AG09309 (cell line): ENCODE data around the gene C7orf25.

Experiments used
- DNase-seq: peaks from one replicate; pipeline ENCODE4 v3.0.0-alpha.2; 2010; ENCODE audit warnings: low read depth
- H3K4me3 ChIP-seq: 2 replicates; pipeline ENCODE4 v1.5.1; 2011; ENCODE audit warnings: mild to moderate bottlenecking, low read depth, low read length, moderate library complexity; ENCODE audit not compliant: control insufficient read depth
- CTCF ChIP-seq: IDR thresholded peaks from 2 replicates; pipeline ENCODE4 v1.5.1; 2011; ENCODE audit warnings: mild to moderate bottlenecking, low read depth, low read length, inconsistent platforms; ENCODE audit not compliant: insufficient read depth, control insufficient read depth; ENCODE audit errors: missing control alignments

Gene C7orf25

DNA sequence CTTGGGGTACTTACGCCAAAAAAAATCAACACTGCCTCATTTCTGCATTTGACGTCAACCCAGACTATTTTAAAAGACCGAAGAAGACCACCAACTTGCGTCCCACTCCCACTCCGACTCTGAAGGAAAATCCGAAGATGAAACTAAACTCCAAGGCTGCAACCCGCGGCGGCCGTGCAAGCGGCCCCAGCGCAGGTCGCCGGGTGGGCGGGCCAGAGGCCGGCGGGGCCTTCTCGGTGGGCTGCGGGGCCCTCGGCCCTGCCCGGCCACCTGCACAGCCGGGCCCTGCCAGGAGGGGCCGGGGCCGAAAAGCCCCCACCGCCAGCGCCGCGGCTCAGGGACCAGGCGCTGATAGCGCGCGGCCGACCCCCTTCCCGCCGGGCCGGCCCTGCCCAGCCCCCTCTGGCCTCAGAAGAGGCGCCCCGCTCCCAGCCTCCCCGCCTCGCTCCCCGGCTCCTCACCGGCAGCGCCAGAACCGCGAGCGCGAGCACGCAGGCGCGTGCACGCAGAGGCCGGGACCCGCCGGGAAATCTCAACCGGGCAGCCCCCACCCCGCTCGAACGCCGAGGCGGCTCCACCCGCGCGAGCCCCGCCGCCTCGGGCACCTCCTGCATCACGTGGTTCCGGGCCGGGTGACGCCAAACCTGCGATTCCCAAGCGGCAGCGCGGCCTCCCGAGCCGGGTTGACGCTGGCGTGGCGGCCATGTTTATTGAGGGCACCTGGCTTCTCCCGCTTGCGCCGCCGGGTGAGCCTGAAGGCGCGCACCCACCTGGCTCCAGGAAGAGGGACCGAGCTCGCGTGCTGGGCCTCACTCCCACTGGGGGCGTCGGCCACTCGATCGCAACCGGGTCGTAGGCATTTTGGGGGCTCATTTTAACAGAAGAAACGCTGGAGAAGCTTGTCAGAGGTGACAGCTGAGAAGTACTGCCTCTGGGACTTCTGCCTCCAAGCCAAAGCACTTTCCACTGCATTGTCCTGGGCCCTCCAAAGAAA lies at the start of gene C7orf25:
TSS of gene C7orf25 (minus strand) at position 617 of the 994 bp plus-strand sequence. CDS start 1,170 bp downstream, outside the sequence.
- DNase-seq = peak; percentile 57
- no peak for TF ChIP-seq CTCF
- H3K4me3 ChIP-seq = peak within 1 kb of the TSS; percentile 75

GRCh38 chr7:42961170-42961569 lies 49.3 kb upstream of the C7orf25 start:
- no peak for TF ChIP-seq CTCF
- H3K4me3 ChIP-seq = no peak overlapping the region
- DNase-seq = no peak

DNA sequence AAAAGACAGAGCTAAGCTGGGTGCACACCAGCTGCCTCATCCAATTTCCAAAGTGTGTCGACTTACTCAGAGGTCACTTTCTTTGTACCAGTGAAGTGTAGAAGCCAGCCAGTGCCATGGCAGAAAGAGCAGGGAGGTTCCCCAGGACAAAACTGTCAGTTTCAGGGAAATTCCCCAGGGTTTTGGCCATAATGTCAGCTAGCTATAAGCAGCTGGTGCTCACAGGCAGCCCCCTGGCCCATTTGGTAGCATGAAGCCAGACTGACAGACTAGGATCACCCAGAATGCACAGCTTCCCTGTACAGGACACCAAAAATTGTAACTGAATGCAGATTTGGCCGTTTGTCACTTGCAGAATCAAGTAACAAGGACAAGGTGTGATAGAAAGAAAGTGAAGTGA lies 48.9 kb upstream of the C7orf25 start:
- TF ChIP-seq CTCF = no peak
- no peak for DNase-seq
- no peak overlapping the region for H3K4me3 ChIP-seq

- H3K4me3 ChIP-seq = no peak overlapping the region
- no peak for TF ChIP-seq CTCF
- DNase-seq = no peak
Observed at GRCh38 chr7:42959549-42959948, 47.7 kb upstream of the C7orf25 start.

DNA sequence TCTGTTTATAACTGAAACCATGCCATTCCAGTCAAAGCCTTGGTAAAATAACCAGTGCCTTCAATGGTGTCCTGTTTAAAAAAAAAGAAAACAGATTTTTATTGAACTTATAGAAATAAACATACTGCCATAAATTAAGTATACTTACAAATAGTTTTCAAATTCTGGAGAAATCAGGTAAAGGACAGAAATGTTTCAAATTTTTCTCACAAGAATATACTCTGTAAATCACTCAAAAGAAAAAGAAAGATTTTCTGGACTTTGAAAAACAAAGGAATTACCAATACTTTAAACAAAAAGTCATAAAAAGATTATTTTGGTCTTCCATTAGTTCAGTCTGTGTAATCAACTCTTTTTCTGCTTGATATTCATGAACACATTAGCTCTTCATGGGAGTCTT lies 44.2 kb upstream of the C7orf25 start:
- no peak overlapping the region for H3K4me3 ChIP-seq
- TF ChIP-seq CTCF = no peak
- DNase-seq = no peak

- no peak for DNase-seq
- H3K4me3 ChIP-seq = no peak overlapping the region
- no peak for TF ChIP-seq CTCF
Observed at GRCh38 chr7:42953994-42954393, 42.1 kb upstream of the C7orf25 start.

- no peak overlapping the region for H3K4me3 ChIP-seq
- no peak for TF ChIP-seq CTCF
- no peak for DNase-seq
Observed at GRCh38 chr7:42952328-42952727, 40.5 kb upstream of the C7orf25 start.
